HG03342 (cell line): ENCODE results near the gene CNRIP1.
"Not testable (repeated sequence)": the region's sequence is repeated elsewhere in the genome, so short reads cannot be mapped to it uniquely, and the experiment has no call there.

ENCODE experiments used
- ATAC-seq: cut with Tn5 transposase; IDR thresholded peaks from one replicate; pipeline ENCODE4 v1.9.1; 2021; ENCODE audit warnings: mild to moderate bottlenecking, moderate library complexity; ENCODE audit not compliant: unreplicated experiment

Gene CNRIP1

GRCh38 chr2:68319398-68320117 is at the start of gene CNRIP1:
Gene CNRIP1, minus strand, starts transcription at chr2:68319949. Its CDS starts 549 bp downstream, at chr2:68319400.
- ATAC-seq = no peak

GRCh38 chr2:68369337-68369734 is 49.6 kb upstream of the CNRIP1 start:
- ATAC-seq = no peak

- no peak for ATAC-seq
These were observed 49.0 kb upstream of the CNRIP1 start for GRCh38 chr2:68368654-68369336.

GRCh38 chr2:68367953-68368653 is 48.4 kb upstream of the CNRIP1 start:
- ATAC-seq = no peak

GRCh38 chr2:68366083-68366560 is 46.4 kb upstream of the CNRIP1 start:
- peak; percentile 46 for ATAC-seq

GRCh38 chr2:68365087-68365486 is 45.3 kb upstream of the CNRIP1 start, which contains the start of gene PLEK:
Gene PLEK, plus strand, starts transcription at chr2:68365282. Its CDS starts 70 bp downstream, at chr2:68365352.
- peak; percentile 54 for ATAC-seq

GRCh38 chr2:68363721-68364120 is 44.0 kb upstream of the CNRIP1 start:
- ATAC-seq = no peak

GRCh38 chr2:68362749-68363148 is 43.0 kb upstream of the CNRIP1 start:
- no peak for ATAC-seq

GRCh38 chr2:68362069-68362468 is 42.3 kb upstream of the CNRIP1 start:
- peak; percentile 50 for ATAC-seq

- no peak for ATAC-seq
These were observed 40.1 kb upstream of the CNRIP1 start for GRCh38 chr2:68359889-68360288.

- peak; percentile 54 for ATAC-seq
These were observed 38.0 kb upstream of the CNRIP1 start for GRCh38 chr2:68357605-68358337.

- no peak for ATAC-seq
These were observed 37.0 kb upstream of the CNRIP1 start for GRCh38 chr2:68356599-68357239.

GRCh38 chr2:68352651-68353391 is 33.1 kb upstream of the CNRIP1 start:
- ATAC-seq = no peak

- ATAC-seq = no peak
These were observed 32.2 kb upstream of the CNRIP1 start for GRCh38 chr2:68351997-68352396.

- ATAC-seq = not testable (repeated sequence)
These were observed 29.3 kb upstream of the CNRIP1 start for GRCh38 chr2:68349091-68349490.

- no peak for ATAC-seq
These were observed 25.6 kb upstream of the CNRIP1 start for GRCh38 chr2:68345129-68345875.

GRCh38 chr2:68344031-68344430 is 24.3 kb upstream of the CNRIP1 start:
- ATAC-seq = no peak

GRCh38 chr2:68342470-68342869 is 22.7 kb upstream of the CNRIP1 start:
- no peak for ATAC-seq

GRCh38 chr2:68341583-68341982 is 21.8 kb upstream of the CNRIP1 start:
- no peak for ATAC-seq
